OCI-LY7 (cell line): ENCODE measurements around the gene ENDOD1. TPM values are rescaled to one million over a fixed set of nuclear protein-coding genes. Genes with fewer than 3 reads are reported as not detected.

ENCODE experiments used
- BruUV-seq: library from RNA; stranded (reverse); fragments of 400-500 nt; replicated peaks from 2 replicates; lab custom pipeline; 2021; lab: Mats Ljungman, UMichigan
- CTCF ChIA-PET: fragments of 300-600 bp; sonication (Branson Sonifier 250); formaldehyde crosslinking; loops from one replicate; lab custom pipeline; 2022; ENCODE audit warnings: antibody characterized with exemption; ENCODE audit not compliant: unreplicated experiment; lab: Charles Lee
- POLR2A ChIA-PET: fragments of 300-600 bp; sonication (Branson Sonifier 250); formaldehyde crosslinking; loops from one replicate; lab custom pipeline; 2022; ENCODE audit warnings: antibody characterized with exemption; lab: Charles Lee
- DNase-seq: peaks from one replicate; pipeline ENCODE4 v3.0.0-alpha.2; 2015; ENCODE audit warnings: low spot score
- H2AFZ ChIP-seq: fragments of 200-600 bp; sonication (generic), shearing (Covaris generic); 2 replicates; pipeline ENCODE4 v1.6.1; 2014; ENCODE audit warnings: mild to moderate bottlenecking, antibody characterized with exemption, low read length, moderate library complexity
- H3K27ac ChIP-seq: fragments of 200-600 bp; sonication (generic); 2 replicates; pipeline ENCODE4 v1.5.1; 2014; ENCODE audit warnings: mixed run types, low read depth, mild to moderate bottlenecking, moderate library complexity, low read length, inconsistent platforms; ENCODE audit not compliant: poor library complexity, severe bottlenecking
- H3K36me3 ChIP-seq: fragments of 200-600 bp; sonication (generic); 2 replicates; pipeline ENCODE4 v1.6.1; 2014; ENCODE audit warnings: mild to moderate bottlenecking, antibody characterized with exemption, low read length, moderate library complexity, mixed read lengths; ENCODE audit not compliant: insufficient read depth
- H3K4me1 ChIP-seq: fragments of 200-600 bp; sonication (generic); 2 replicates; pipeline ENCODE4 v1.5.1; 2014; ENCODE audit warnings: mild to moderate bottlenecking, low read length; ENCODE audit not compliant: insufficient read depth, poor library complexity, severe bottlenecking
- H3K4me2 ChIP-seq: fragments of 200-600 bp; sonication (generic); 2 replicates; pipeline ENCODE4 v1.6.1; 2014; ENCODE audit warnings: mild to moderate bottlenecking, low read length
- H3K4me3 ChIP-seq: fragments of 200-600 bp; sonication (generic); 2 replicates; pipeline ENCODE4 v1.5.1; 2014; ENCODE audit warnings: mild to moderate bottlenecking, low read depth, low read length; ENCODE audit not compliant: poor library complexity, severe bottlenecking
- H3K79me2 ChIP-seq: fragments of 200-600 bp; sonication (generic); 2 replicates; pipeline ENCODE4 v1.6.1; 2016; ENCODE audit warnings: low read depth, mild to moderate bottlenecking, low read length, moderate library complexity, mixed read lengths; ENCODE audit not compliant: insufficient read depth
- H3K9me2 ChIP-seq: fragments of 200-600 bp; sonication (generic); 2 replicates; pipeline ENCODE4 v1.6.1; 2016; ENCODE audit warnings: mild to moderate bottlenecking, low read length, mixed read lengths; ENCODE audit not compliant: insufficient read depth
- H3K9me3 ChIP-seq: fragments of 200-600 bp; sonication (generic); 2 replicates; pipeline ENCODE4 v1.6.1; 2014; ENCODE audit warnings: mild to moderate bottlenecking, mixed run types, low read length, mixed read lengths
- H4K20me1 ChIP-seq: fragments of 200-600 bp; sonication (generic); 2 replicates; pipeline ENCODE4 v1.6.1; 2014; ENCODE audit warnings: mild to moderate bottlenecking, antibody characterized with exemption, low read length, moderate library complexity, mixed read lengths; ENCODE audit not compliant: insufficient read depth
- CTCF ChIP-seq: fragments of 200-600 bp; sonication (generic); conservative IDR thresholded peaks from 2 replicates; pipeline ENCODE4 v1.5.1; 2014; ENCODE audit warnings: mild to moderate bottlenecking, antibody characterized with exemption, low read length, moderate library complexity, mixed read lengths
- EZH2phosphoT487 ChIP-seq: fragments of 200-600 bp; sonication (generic); IDR thresholded peaks from 2 replicates; pipeline ENCODE4 v1.6.1; 2018; ENCODE audit warnings: low read depth, borderline replicate concordance, mild to moderate bottlenecking, mixed run types, antibody characterized with exemption, low read length, moderate library complexity, mixed read lengths
- intact Hi-C: fragments of 100-400 bp; cut with micrococcal nuclease; formaldehyde crosslinking; loops from one replicate; pipeline ENCODE4 v1.10.0; 2022; ENCODE audit not compliant: unreplicated experiment
- total RNA-seq, 2 experiments: library from RNA; depleted of rRNA in 1 of 2; stranded (reverse); fragments of >200 nt in 1 of 2; shearing (Covaris generic) in 1 of 2; gene quantifications; 2 replicates each; pipeline ENCODE4 v1.2.3, GENCODE V29; 2014 to 2022

The ENDOD1 gene
- total RNA-seq, 2 experiments from 2014 or later = 20.4 to 22.5 TPM

GRCh38 chr11:95149651-95150364 is 60.2 kb downstream of the ENDOD1 start:
- CTCF ChIA-PET = no interaction called here
- Histone ChIP-seq H2AFZ (no peak overlapping the region), H3K9me3 (no peaks in the 10 kb centered on the region), H3K4me1 (peaks cover 26% of the 10 kb centered on the region), H3K4me2 (no peak overlapping the region), H3K9me2 (no peaks in the 10 kb centered on the region), H3K36me3 (no peaks in the 10 kb centered on the region), H3K79me2 (no peaks in the 10 kb centered on the region), H4K20me1 (no peaks in the 10 kb centered on the region), H3K4me3 (no peak overlapping the region), H3K27ac (no peak overlapping the region)
- intact Hi-C loops = loop anchor here (5.0 kb wide), 4 partner anchors 147 to 1277 kb away; no protein-coding TSS in a partner anchor
- TF ChIP-seq EZH2phosphoT487 (no peak), CTCF (no peak)
- BruUV-seq = no TSS peak
- no peak for DNase-seq
- POLR2A ChIA-PET = interaction anchor here (1.7 kb wide), 1 partner anchor 81 kb away, joined by 5 read pairs; no protein-coding TSS in a partner anchor

GRCh38 chr11:95150956-95151684 is 61.5 kb downstream of the ENDOD1 start:
- Histone ChIP-seq H3K27ac (no peak overlapping the region), H2AFZ (peak overlapping the region; percentile 79), H3K4me1 (peaks cover 26% of the 10 kb centered on the region), H3K9me2 (no peaks in the 10 kb centered on the region), H3K4me2 (peak overlapping the region; percentile 57), H3K9me3 (no peaks in the 10 kb centered on the region), H4K20me1 (no peaks in the 10 kb centered on the region), H3K36me3 (no peaks in the 10 kb centered on the region), H3K4me3 (peak overlapping the region; percentile 33), H3K79me2 (no peaks in the 10 kb centered on the region)
- ChIA-PET POLR2A (interaction anchor here (1.0 to 3.4 kb wide), 3 partner anchors 83 to 559 kb away, joined by 3 to 9 read pairs (median 4); partner anchors contain the start of gene SRSF8), CTCF (interaction anchor here (1.8 kb wide), 1 partner anchor 84 kb away, joined by 5 read pairs; the partner anchor contains the start of gene SRSF8)
- TF ChIP-seq EZH2phosphoT487 = no peak
- peak; percentile 79 for TF ChIP-seq CTCF
- BruUV-seq = no TSS peak
- peak; percentile 92 for DNase-seq
- intact Hi-C loops = loop anchor here (1.0 to 5.0 kb wide), 6 partner anchors 82 to 1276 kb away; no protein-coding TSS in a partner anchor
